GM19035 (cell line): ENCODE results near the gene TOMM20.
"Not testable (repeated sequence)": the region's sequence is repeated elsewhere in the genome, so short reads cannot be mapped to it uniquely, and the experiment has no call there.

ENCODE experiments used
- ATAC-seq: cut with Tn5 transposase; IDR thresholded peaks from one replicate; pipeline ENCODE4 v1.9.1; 2021; ENCODE audit not compliant: unreplicated experiment

TOMM20 gene

GRCh38 chr1:235105051-235106043 is 23.3 kb downstream of the TOMM20 start:
- peak; percentile 84 for ATAC-seq

DNA sequence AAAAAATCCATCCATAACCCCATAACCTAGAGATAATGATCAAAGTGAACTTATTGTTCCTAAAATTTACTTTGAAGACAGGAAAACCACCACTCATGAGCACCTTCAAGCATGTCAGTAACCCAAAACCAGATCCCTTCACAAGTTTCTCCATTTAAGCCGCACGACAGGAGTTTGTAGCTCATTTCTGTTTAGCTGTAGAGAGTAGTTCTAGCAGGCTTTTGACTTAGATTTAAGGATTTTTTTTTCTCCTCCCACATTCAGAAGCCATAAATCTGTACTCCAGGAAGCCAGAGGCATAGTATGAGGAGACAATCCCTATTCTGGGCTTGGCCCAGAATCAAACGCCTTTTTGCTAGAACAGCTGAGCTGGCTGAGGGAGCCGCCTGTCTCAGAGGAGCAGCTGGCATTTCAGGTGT is 25.6 kb downstream of the TOMM20 start:
- ATAC-seq: no peak

DNA sequence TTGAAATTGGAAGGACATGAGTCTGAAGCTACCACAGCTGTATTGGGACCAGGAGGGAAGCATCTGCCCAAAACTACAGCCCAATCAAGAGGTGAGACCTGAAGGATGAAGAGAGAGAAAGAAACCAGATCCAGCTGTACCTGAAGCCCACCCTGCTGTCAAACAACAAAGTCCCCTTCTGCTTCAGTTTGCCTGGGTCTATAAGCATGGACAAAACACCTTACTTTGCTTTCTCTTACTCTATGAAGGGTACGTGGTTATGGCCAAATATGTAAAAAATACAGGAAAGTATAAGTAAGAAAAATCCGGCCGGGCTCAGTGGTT is 26.4 kb downstream of the TOMM20 start:
- ATAC-seq: no peak

DNA sequence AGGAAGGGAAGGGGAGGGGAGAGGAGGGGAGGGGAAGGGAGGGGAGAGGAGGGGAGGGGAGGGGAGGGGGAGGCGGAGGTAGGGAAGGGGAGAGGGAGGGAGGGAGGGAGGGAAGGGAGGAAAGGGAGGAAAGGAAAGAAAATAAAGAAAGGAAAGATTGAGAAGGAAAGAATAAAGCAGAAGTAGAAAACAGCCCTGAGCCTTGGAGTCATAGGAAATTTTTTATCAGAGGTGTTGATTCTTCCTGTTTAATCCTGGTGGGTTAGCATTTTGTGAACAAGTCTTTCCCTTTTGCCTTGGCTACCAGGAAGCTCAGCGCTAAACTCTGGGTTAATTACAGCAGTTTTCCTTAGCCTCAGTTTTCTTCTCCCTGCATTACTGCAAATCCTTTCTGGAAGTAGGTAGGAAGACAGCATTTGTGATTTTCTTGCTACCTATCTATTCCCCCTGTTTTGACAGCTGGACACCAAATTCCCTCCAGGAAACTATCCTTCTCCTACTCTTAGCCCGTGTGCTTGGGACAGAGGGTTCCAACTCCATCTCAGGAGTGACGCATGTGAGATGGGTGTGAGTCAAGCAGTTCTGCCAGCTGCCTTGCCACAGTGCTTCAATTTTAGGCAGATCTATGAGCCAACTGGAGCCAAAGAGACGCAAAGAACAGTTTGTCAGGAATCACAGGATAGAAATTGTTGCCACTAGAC is 26.9 kb downstream of the TOMM20 start:
- no peak for ATAC-seq

GRCh38 chr1:235100194-235100772 is 28.4 kb downstream of the TOMM20 start:
- no peak for ATAC-seq

DNA sequence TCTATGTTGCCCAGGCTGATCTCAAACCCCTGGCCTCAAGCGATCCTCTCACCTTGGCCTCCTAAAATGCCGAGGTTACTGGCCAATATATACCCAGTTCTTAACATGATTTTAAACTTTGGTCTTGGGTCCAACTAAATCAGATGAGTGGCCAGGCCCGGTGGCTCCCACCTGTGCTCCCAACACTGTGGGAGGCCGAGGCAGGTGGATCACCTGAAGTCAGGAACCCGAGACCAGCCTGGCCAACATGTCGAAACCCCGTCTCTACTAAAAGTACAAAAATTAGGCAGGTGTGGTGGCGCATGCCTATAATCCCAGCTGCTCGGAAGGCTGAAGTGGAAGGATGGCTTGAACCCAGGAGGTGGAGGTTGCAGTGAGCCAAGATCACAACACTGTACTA is 29.6 kb downstream of the TOMM20 start:
- ATAC-seq: no peak

DNA sequence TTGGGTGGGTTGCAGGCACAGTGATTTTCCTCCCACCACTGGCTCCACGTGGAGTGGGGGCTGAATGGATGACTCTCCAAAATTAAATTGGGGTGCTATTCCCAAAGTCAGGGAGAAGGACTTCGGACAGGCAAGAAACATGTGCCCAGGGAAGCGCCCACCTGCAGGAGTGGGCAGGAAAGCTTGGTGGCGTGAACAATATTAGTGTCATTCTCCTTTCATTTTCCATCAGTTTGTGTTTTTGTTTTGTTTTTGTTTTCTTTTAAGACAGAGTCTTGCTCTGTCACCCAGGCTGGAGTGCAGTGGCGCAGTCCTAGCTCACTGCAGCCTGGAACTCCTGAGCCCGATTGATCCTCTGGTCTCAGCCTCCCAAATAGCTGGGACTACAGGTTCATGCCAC is 30.1 kb downstream of the TOMM20 start:
- ATAC-seq: no peak

GRCh38 chr1:235097501-235097900 is 31.1 kb downstream of the TOMM20 start:
- not testable (repeated sequence) for ATAC-seq

DNA sequence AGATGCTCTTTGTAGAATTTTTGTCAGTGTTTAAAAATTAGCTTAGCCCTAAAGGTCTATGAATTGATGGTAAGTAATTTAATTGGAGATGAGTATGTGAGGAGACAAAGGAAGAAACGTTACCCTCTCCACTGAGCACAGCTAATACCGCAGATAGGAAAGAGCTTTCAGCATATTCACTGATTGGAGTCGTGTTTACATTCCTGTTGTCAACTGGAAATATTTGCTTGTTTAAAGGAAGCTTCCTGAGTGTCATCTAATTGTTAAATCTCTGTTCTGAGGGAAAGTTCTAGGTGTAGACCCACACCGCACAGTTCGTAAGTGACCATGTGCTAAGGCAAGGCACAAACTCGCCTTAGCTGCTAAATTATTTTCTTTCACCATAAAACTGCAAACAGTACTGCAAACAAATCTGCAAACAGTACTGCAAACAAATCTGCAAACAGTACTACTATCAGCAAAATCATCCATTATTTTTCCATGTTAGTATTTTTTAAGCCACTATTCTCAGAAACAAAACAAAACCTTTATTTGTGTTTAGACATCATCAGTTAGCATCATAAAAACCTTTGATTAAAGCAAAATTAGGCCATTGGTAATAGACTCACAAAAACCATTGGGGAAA is 32.6 kb downstream of the TOMM20 start:
- no peak for ATAC-seq

- ATAC-seq: peak; percentile 60
These were observed 34.7 kb downstream of the TOMM20 start for GRCh38 chr1:235093696-235094592.

- ATAC-seq: no peak
These were observed 35.5 kb downstream of the TOMM20 start for GRCh38 chr1:235093013-235093695.

GRCh38 chr1:235092415-235092814 is 36.2 kb downstream of the TOMM20 start:
- ATAC-seq: not testable (repeated sequence)

- not testable (repeated sequence) for ATAC-seq
These were observed 36.6 kb downstream of the TOMM20 start for GRCh38 chr1:235092045-235092406.

- ATAC-seq: not testable (repeated sequence)
These were observed 37.2 kb downstream of the TOMM20 start for GRCh38 chr1:235091319-235092044.

DNA sequence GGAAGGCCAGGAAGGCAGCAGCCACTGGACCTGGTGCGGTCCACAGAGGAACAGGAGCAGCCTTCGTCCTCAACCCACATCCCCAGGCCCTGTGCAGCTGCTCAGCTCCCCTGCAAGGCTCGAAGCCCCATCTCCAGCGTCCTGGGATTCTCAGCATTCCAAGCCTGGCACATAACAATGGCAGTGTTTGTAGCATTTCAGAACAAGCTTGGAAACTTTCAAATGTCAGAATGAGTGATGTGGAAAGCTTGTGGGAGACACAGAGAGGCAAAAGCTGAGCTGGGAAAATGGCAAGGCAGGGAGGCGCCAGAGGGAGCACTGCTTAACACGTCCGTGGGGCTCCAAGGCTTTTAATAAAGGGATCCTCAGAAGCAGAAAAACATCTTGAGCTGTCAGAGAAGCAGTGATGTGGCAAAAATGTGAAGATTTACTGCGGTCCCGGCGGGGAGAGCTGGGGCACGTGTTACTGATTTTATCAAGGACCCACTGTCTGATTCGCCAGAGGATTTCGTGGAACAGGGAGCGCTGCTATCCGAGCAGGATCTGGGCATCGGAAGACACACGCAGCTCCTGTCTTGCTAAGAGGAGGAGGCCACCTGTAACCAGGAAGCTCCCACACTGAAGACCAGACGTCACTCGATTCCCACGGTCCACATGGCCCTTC is 38.1 kb downstream of the TOMM20 start:
- no peak for ATAC-seq

DNA sequence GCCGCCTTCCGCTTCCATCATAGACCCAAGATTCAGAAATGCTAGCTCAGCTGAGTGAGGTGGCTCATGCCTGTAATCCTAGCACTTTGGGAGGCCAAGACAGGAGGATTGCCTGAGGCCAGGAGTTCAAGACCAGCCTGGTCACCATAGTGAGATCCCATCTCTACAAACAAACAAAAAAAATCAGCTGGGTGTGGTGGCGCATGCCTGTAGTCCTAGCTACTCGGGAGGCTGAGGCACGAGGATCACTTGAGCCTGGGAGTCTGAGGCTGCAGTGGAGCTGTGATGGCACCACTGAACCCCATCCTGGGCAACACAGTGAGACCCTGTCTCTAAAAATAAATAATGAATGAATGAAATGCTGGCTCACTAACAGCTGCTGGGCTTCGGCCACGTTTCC is 39.7 kb downstream of the TOMM20 start:
- ATAC-seq: no peak

GRCh38 chr1:235088430-235088829 is 40.2 kb downstream of the TOMM20 start:
- no peak for ATAC-seq

GRCh38 chr1:235087906-235088305 is 40.7 kb downstream of the TOMM20 start:
- ATAC-seq: no peak
